Cardiac fibroblast (primary cell): Measurements from ENCODE around the gene KRT27.

Source experiments
- DNase-seq, 2 donors: peaks; one replicate each; pipeline versions ENCODE4 v3.0.0 to v3.0.0-alpha.2; 2010; ENCODE audit warnings: low read depth in 2 of 2
- H3K4me3 ChIP-seq, 2 donors: replicated peaks in 1 of 2; 1 replicate in 1 of 2; 2 replicates in 1 of 2; pipeline ENCODE4 v1.5.1; 2011; ENCODE audit warnings: low read depth in 2 of 2, low read length in 2 of 2, mild to moderate bottlenecking in 2 of 2, moderate library complexity in 1 of 2
- CTCF ChIP-seq: IDR thresholded peaks from one replicate; pipeline ENCODE4 v1.5.1; 2011; ENCODE audit warnings: low read depth, mild to moderate bottlenecking, low read length, inconsistent platforms

KRT27 gene

GRCh38 chr17:40810494-40810893 is 28.1 kb upstream of the KRT27 start:
- no peak overlapping the region for H3K4me3 ChIP-seq
- DNase-seq = peak in 1 of 2 donors; percentile 21
- no peak for TF ChIP-seq CTCF

GRCh38 chr17:40809721-40810421 is 27.5 kb upstream of the KRT27 start:
- peak in 1 of 2 donors; percentile 31 for DNase-seq
- no peak for TF ChIP-seq CTCF
- H3K4me3 ChIP-seq = no peak overlapping the region

GRCh38 chr17:40806131-40806530 is 23.8 kb upstream of the KRT27 start:
- DNase-seq = no peak
- no peak overlapping the region for H3K4me3 ChIP-seq
- TF ChIP-seq CTCF = no peak

- H3K4me3 ChIP-seq = no peak overlapping the region
- peak; percentile 72 to 75 for DNase-seq
- TF ChIP-seq CTCF = peak; percentile 91
Measured at GRCh38 chr17:40803617-40804082, 21.3 kb upstream of the KRT27 start.

GRCh38 chr17:40801157-40801556 is 18.8 kb upstream of the KRT27 start:
- H3K4me3 ChIP-seq = no peak overlapping the region
- TF ChIP-seq CTCF = no peak
- DNase-seq = no peak

- TF ChIP-seq CTCF = no peak
- DNase-seq = no peak
- no peak overlapping the region for H3K4me3 ChIP-seq
Measured at GRCh38 chr17:40800381-40800780, 18.0 kb upstream of the KRT27 start.

GRCh38 chr17:40799859-40800258 is 17.5 kb upstream of the KRT27 start, which contains the start of gene KRT28:
Gene KRT28, minus strand, starts transcription at chr17:40799959. Its CDS starts 66 bp downstream, at chr17:40799893.
- no peak for TF ChIP-seq CTCF
- H3K4me3 ChIP-seq = no peak within 1 kb of the TSS
- no peak for DNase-seq
